ENCODE results near the gene SLC6A12.

Gene SLC6A12

GRCh38 chr12:157644-158043, 56.3 kb downstream of the SLC6A12 start:
- FAIRE-seq, result no peak

- FAIRE-seq, result no peak
These were observed 57.0 kb downstream of the SLC6A12 start for GRCh38 chr12:156945-157344.

GRCh38 chr12:155646-156045, 58.3 kb downstream of the SLC6A12 start:
- FAIRE-seq, result no peak

GRCh38 chr12:155006-155405, 59.0 kb downstream of the SLC6A12 start:
- no peak for FAIRE-seq

GRCh38 chr12:154058-154457, 59.9 kb downstream of the SLC6A12 start:
- no peak for FAIRE-seq

- FAIRE-seq, result no peak
These were observed 60.7 kb downstream of the SLC6A12 start for GRCh38 chr12:153080-153746.

GRCh38 chr12:152440-152839, 61.5 kb downstream of the SLC6A12 start:
- FAIRE-seq, result no peak

GRCh38 chr12:151579-151978, 62.4 kb downstream of the SLC6A12 start:
- FAIRE-seq, result no peak

GRCh38 chr12:148676-149416, 65.1 kb downstream of the SLC6A12 start:
- no peak for FAIRE-seq

GRCh38 chr12:147242-147641, 66.7 kb downstream of the SLC6A12 start:
- no peak for FAIRE-seq

GRCh38 chr12:145369-145960, 68.5 kb downstream of the SLC6A12 start:
- no peak for FAIRE-seq

- FAIRE-seq, result no peak
These were observed 69.2 kb downstream of the SLC6A12 start for GRCh38 chr12:144650-145284.

GRCh38 chr12:143964-144649, 69.8 kb downstream of the SLC6A12 start:
- FAIRE-seq, result no peak

- no peak for FAIRE-seq
These were observed 73.8 kb downstream of the SLC6A12 start for GRCh38 chr12:140162-140561.
